ENCODE measurements around the gene AP2M1. TPM values are rescaled to one million over a fixed set of nuclear protein-coding genes. Genes with fewer than 3 reads are reported as not detected.

The AP2M1 gene
- total and polyA plus RNA-seq, 2 donors (not counting 3 experiments of a cell fraction or from before 2014, with no cell fraction given), result 431 to 602 TPM

- DNase-seq (ENCODE audit: low read depth, low spot score) (peak; percentile 9), FAIRE-seq (no peak)
- peaks cover 14% of the 10 kb centered on the region for H3K4me1 ChIP-seq (ENCODE audit: control insufficient read depth, extremely low read depth, insufficient read depth, low read length)
- dilution Hi-C loops (cut with MboI; ENCODE audit: extremely low pct_ligation_motif_present, low sequenced_read_pairs) (no loop called here), intact Hi-C loops (cut with micrococcal nuclease) (loop anchor here (1.0 to 5.0 kb wide), 4 partner anchors 40 to 292 kb away; partner anchors contain the start of genes EIF2B5 and VWA5B2)
- ChIA-PET CTCF (interaction anchor here (1.6 to 3.7 kb wide), 5 partner anchors 40 to 291 kb away, joined by 6 to 25 read pairs (median 7); partner anchors contain the start of gene EEF1AKMT4), POLR2A (interaction anchor here (1.0 kb wide), 1 partner anchor 9 kb away, joined by 3 read pairs; no protein-coding TSS in a partner anchor)
- H3K9me1 ChIP-seq (replicated peaks; ENCODE audit: control insufficient read depth, extremely low read depth, insufficient read depth, low read length), result no peaks in the 10 kb centered on the region
- peak overlapping the region in 2 of 3 experiments; percentile 54 to 92 for H3K4me3 ChIP-seq (replicated peaks in 1 of 3; ENCODE audit: insufficient read depth in 1 of 3, low read depth in 1 of 3, low read length in 3 of 3)
- H3K9ac ChIP-seq (replicated peaks; ENCODE audit: extremely low read depth, insufficient read depth, low read length), result peak overlapping the region; percentile 48
- H3K9me3 ChIP-seq (replicated peaks; ENCODE audit: control insufficient read depth, insufficient read depth, low read length), result no peaks in the 10 kb centered on the region
- H4K20me1 ChIP-seq (replicated peaks; ENCODE audit: control insufficient read depth, extremely low read depth, insufficient read depth, low read length), result no peaks in the 10 kb centered on the region
- H2AFZ ChIP-seq (ENCODE audit: low read depth, low read length), result no peak overlapping the region
- peaks cover 25% of the 10 kb centered on the region for H3K79me2 ChIP-seq (ENCODE audit: control insufficient read depth, insufficient read depth, low read length)
- H3K36me3 ChIP-seq (ENCODE audit: control insufficient read depth in 2 of 2, extremely low read depth in 1 of 2, insufficient read depth in 2 of 2, low read length in 2 of 2), result peaks cover 14 to 45% of the 10 kb centered on the region in 2 experiments
- no peak overlapping the region for H3K27ac ChIP-seq (ENCODE audit: insufficient read depth, low read depth, low read length)
- H3K27me3 ChIP-seq (ENCODE audit: control insufficient read depth in 2 of 2, insufficient read depth in 2 of 2, low read length in 2 of 2), result no peaks in the 10 kb centered on the region
- BruUV-seq (replicated peaks), result TSS peak; percentile 7
- no peak for TF ChIP-seq FOS (IDR thresholded peaks at IDR 0.05; ENCODE audit: borderline replicate concordance, insufficient read depth, low read length)
- TF ChIP-seq POLR2A (IDR thresholded peaks at IDR 0.05; ENCODE audit: low read depth, low read length), result no peak
- no peak for TF ChIP-seq JUN (IDR thresholded peaks at IDR 0.05; ENCODE audit: borderline replicate concordance, insufficient read depth, insufficient read length, low read depth)
- TF ChIP-seq EZH2 (IDR thresholded peaks at IDR 0.05; ENCODE audit: borderline replicate concordance, low read depth, low read length, severe bottlenecking), result no peak
- no peak for TF ChIP-seq MAX (IDR thresholded peaks at IDR 0.05; ENCODE audit: insufficient read depth, insufficient read length)
- TF ChIP-seq MYC (IDR thresholded peaks at IDR 0.05; ENCODE audit: low read depth, low read length), result no peak
- TF ChIP-seq POLR2AphosphoS5 (IDR thresholded peaks at IDR 0.05; ENCODE audit: insufficient read depth, low read depth, low read length), result no peak
- peak overlapping the region; percentile 37 for H3K4me2 ChIP-seq (ENCODE audit: insufficient read depth, low read length)
These were observed 12.2 kb downstream of the AP2M1 start for GRCh38 chr3:184186902-184187207.

- Histone ChIP-seq H3K9ac (replicated peaks; ENCODE audit: extremely low read depth, insufficient read depth, low read length) (no peak overlapping the region), H3K27ac (ENCODE audit: insufficient read depth, low read depth, low read length) (no peak overlapping the region), H3K4me2 (ENCODE audit: insufficient read depth, low read length) (no peak overlapping the region), H3K27me3 (ENCODE audit: control insufficient read depth in 2 of 2, insufficient read depth in 2 of 2, low read length in 2 of 2) (no peaks in the 10 kb centered on the region), H3K9me1 (replicated peaks; ENCODE audit: control insufficient read depth, extremely low read depth, insufficient read depth, low read length) (no peaks in the 10 kb centered on the region), H2AFZ (ENCODE audit: low read depth, low read length) (no peak overlapping the region), H3K4me3 (replicated peaks in 1 of 3; ENCODE audit: insufficient read depth in 1 of 3, low read depth in 1 of 3, low read length in 3 of 3) (no peak overlapping the region), H3K36me3 (ENCODE audit: control insufficient read depth in 2 of 2, extremely low read depth in 1 of 2, insufficient read depth in 2 of 2, low read length in 2 of 2) (peaks cover 16 to 43% of the 10 kb centered on the region in 2 experiments), H4K20me1 (replicated peaks; ENCODE audit: control insufficient read depth, extremely low read depth, insufficient read depth, low read length) (no peaks in the 10 kb centered on the region), H3K9me3 (replicated peaks; ENCODE audit: control insufficient read depth, insufficient read depth, low read length) (no peaks in the 10 kb centered on the region), H3K79me2 (ENCODE audit: control insufficient read depth, insufficient read depth, low read length) (peaks cover 25% of the 10 kb centered on the region), H3K4me1 (ENCODE audit: control insufficient read depth, extremely low read depth, insufficient read depth, low read length) (peaks cover 14% of the 10 kb centered on the region)
- intact Hi-C loops (cut with micrococcal nuclease) (loop anchor here (5.0 kb wide), 1 partner anchor 39 kb away; the partner anchor contains the start of gene VWA5B2), dilution Hi-C loops (cut with MboI; ENCODE audit: extremely low pct_ligation_motif_present, low sequenced_read_pairs) (no loop called here)
- DNase-seq (ENCODE audit: low read depth, low spot score), result no peak
- no peak for FAIRE-seq
- CTCF ChIA-PET, result interaction anchor here (1.0 kb wide), 2 partner anchors 39 to 54 kb away, joined by 3 to 4 read pairs; no protein-coding TSS in a partner anchor
- BruUV-seq (replicated peaks), result no TSS peak
- POLR2A ChIA-PET, result no interaction called here
- TF ChIP-seq FOS (IDR thresholded peaks at IDR 0.05; ENCODE audit: borderline replicate concordance, insufficient read depth, low read length), result no peak
- no peak for TF ChIP-seq POLR2A (IDR thresholded peaks at IDR 0.05; ENCODE audit: low read depth, low read length)
- TF ChIP-seq EZH2 (IDR thresholded peaks at IDR 0.05; ENCODE audit: borderline replicate concordance, low read depth, low read length, severe bottlenecking), result no peak
These were observed 13.4 kb downstream of the AP2M1 start for GRCh38 chr3:184188080-184188479.

Measured in endothelial cell of umbilical vein (primary cell).